CD4-positive, alpha-beta T cell treated with Interleukin-10 for 1 hour (primary cell): ENCODE results near the gene CLEC3B.
"Not testable (repeated sequence)": the region's sequence is repeated elsewhere in the genome, so short reads cannot be mapped to it uniquely, and the experiment has no call there.

Source experiments
- DNase-seq: peaks from one replicate; pipeline ENCODE4 v3.0.0-alpha.2; 2020

CLEC3B gene

DNA sequence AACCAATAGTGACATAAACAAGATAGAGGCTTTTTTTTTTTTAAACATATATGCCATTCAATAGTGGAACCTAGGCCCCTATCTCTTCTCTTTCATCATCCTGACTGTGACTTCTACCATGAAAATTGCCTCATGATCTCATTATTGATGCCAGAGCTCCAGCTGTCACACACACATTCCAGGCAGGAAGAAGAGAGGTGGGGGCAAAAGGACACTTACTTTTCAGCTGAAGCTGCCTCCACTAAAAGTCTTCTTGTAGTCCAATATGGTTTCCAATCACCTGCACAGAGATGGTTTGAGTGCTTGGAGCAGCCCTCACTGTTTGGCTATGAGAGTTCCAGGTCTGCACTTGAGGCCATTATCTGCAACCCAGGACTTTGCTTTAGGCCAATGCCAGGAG lies 45.0 kb downstream of the CLEC3B start:
- DNase-seq = no peak

DNA sequence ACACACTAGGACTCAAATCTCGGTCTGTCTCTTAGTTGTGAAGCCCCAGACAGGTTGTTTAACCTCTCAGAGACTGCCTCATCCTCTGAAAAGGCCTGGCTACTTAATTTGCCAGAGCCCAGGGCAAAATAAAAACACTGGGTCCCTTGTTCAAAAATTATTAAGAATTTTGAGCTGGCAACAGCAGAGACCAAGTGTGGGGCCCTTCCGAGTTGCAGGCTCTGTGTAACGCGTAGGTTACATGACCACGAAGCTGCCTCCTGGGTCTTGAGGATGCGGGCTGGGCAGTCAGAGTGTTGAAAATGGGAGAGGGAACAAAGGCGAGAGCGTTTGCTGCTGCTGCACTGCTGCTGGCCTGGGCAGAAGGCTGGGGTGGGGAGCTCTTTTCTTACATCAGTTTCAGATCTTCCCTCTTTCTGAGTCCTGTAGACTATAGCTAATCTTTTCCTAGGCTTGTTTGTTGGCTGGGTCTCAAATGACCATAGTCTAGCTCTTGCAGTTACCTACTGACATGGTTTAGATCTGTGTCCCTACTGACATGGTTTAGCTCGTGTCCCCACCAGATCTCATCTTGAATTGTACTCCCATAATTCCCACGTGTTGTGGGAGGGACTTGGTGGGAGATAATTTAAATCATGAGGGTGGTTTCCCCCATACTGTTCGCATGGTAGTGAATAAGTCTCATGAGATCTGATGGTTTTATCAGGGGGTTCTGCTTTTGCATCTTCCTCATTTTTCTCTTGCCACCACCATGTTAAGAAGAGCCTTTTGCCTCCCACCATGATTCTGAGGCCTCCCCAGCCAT lies 49.9 kb downstream of the CLEC3B start:
- no peak for DNase-seq

GRCh38 chr3:45078256-45078655 lies 52.2 kb downstream of the CLEC3B start:
- DNase-seq = not testable (repeated sequence)

- DNase-seq = no peak
Measured at GRCh38 chr3:45078910-45079522, 52.9 kb downstream of the CLEC3B start.

DNA sequence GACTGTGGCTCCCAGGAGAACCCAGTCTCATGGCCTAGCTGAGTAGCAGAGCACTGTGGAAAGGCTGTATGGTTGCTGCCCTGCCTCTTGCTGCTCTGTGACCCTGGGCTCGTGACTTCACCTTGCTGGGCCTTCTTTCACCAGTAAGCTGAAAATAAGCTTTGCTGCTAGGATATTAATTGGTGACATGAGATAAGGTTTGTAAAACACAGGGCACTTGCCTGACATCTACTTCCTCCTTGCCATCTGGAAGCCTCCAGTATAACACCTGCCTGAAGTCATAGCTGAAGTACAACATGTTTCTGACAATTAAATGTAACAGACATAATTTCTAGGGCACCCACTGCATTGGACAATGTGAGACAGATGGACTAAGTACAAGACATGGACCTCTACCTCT lies 53.6 kb downstream of the CLEC3B start:
- no peak for DNase-seq

GRCh38 chr3:45080824-45081223 lies 54.7 kb downstream of the CLEC3B start:
- DNase-seq = no peak

GRCh38 chr3:45081506-45082141 lies 55.5 kb downstream of the CLEC3B start:
- DNase-seq = no peak

- no peak for DNase-seq
Measured at GRCh38 chr3:45082142-45082538, 56.0 kb downstream of the CLEC3B start.

GRCh38 chr3:45083023-45083422 lies 56.9 kb downstream of the CLEC3B start:
- no peak for DNase-seq

- DNase-seq = no peak
Measured at GRCh38 chr3:45084361-45084760, 58.3 kb downstream of the CLEC3B start.

- DNase-seq = no peak
Measured at GRCh38 chr3:45084820-45085816, 59.0 kb downstream of the CLEC3B start.
